Esophagus muscularis mucosa (tissue), 4 donors: ENCODE results near the gene KLHL29.

Experiments
- EP300 ChIP-seq: sonication (generic); formaldehyde crosslinking; IDR thresholded peaks from one replicate; pipeline ENCODE4 v1.6.1; 2017; ENCODE audit warnings: antibody characterized with exemption
- POLR2A ChIP-seq: fragments of 450-650 bp; IDR thresholded peaks from one replicate; pipeline ENCODE4 v1.6.1; 2017; ENCODE audit warnings: antibody characterized with exemption, moderate library complexity, mild to moderate bottlenecking, low read depth
- TF ChIP-seq, protein P1 (sequence below), 3 experiments: fragments of 200-600 bp in 2 of 3; fragments of 450-650 bp in 1 of 3; sonication (generic) in 2 of 3; IDR thresholded peaks; one replicate each; pipeline ENCODE4 v1.5.1; 2017 to 2019; ENCODE audit warnings: antibody characterized with exemption in 3 of 3, mild to moderate bottlenecking in 2 of 3, moderate library complexity in 1 of 3

GRCh38 chr2:23484275-23484674 lies 99.3 kb downstream of the KLHL29 start:
- TF ChIP-seq, protein P1, sequence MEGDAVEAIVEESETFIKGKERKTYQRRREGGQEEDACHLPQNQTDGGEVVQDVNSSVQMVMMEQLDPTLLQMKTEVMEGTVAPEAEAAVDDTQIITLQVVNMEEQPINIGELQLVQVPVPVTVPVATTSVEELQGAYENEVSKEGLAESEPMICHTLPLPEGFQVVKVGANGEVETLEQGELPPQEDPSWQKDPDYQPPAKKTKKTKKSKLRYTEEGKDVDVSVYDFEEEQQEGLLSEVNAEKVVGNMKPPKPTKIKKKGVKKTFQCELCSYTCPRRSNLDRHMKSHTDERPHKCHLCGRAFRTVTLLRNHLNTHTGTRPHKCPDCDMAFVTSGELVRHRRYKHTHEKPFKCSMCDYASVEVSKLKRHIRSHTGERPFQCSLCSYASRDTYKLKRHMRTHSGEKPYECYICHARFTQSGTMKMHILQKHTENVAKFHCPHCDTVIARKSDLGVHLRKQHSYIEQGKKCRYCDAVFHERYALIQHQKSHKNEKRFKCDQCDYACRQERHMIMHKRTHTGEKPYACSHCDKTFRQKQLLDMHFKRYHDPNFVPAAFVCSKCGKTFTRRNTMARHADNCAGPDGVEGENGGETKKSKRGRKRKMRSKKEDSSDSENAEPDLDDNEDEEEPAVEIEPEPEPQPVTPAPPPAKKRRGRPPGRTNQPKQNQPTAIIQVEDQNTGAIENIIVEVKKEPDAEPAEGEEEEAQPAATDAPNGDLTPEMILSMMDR (IDR thresholded peaks at IDR 0.05), result no peak
- TF ChIP-seq POLR2A, result no peak
- no peak for TF ChIP-seq EP300
